GM18858 (cell line): ENCODE measurements around the gene CACNA1C.

Experiments
- ATAC-seq: cut with Tn5 transposase; IDR thresholded peaks from one replicate; pipeline ENCODE4 v1.9.1; 2021; ENCODE audit not compliant: unreplicated experiment

The CACNA1C gene

GRCh38 chr12:2649201-2650030 is 596.6 kb downstream of the CACNA1C start:
- ATAC-seq, result no peak

GRCh38 chr12:2650261-2651067 is 597.7 kb downstream of the CACNA1C start:
- ATAC-seq, result no peak

GRCh38 chr12:2651068-2651965 is 598.5 kb downstream of the CACNA1C start:
- ATAC-seq, result no peak

GRCh38 chr12:2652011-2652400 is 599.2 kb downstream of the CACNA1C start:
- no peak for ATAC-seq

GRCh38 chr12:2652401-2653081 is 599.8 kb downstream of the CACNA1C start:
- no peak for ATAC-seq

- ATAC-seq, result no peak
Observed at GRCh38 chr12:2653461-2653965, 600.7 kb downstream of the CACNA1C start.

GRCh38 chr12:2654311-2654710 is 601.5 kb downstream of the CACNA1C start:
- no peak for ATAC-seq

GRCh38 chr12:2654741-2655140 is 602.0 kb downstream of the CACNA1C start:
- ATAC-seq, result no peak

- no peak for ATAC-seq
Observed at GRCh38 chr12:2662524-2662923, 609.7 kb downstream of the CACNA1C start.

GRCh38 chr12:2664721-2665577 is 612.2 kb downstream of the CACNA1C start:
- ATAC-seq, result no peak

- ATAC-seq, result no peak
Observed at GRCh38 chr12:2666411-2666810, 613.6 kb downstream of the CACNA1C start.

GRCh38 chr12:2666846-2667245 is 614.1 kb downstream of the CACNA1C start:
- no peak for ATAC-seq

GRCh38 chr12:2667716-2668440 is 615.1 kb downstream of the CACNA1C start:
- no peak for ATAC-seq

- ATAC-seq, result no peak
Observed at GRCh38 chr12:2668816-2669215, 616.0 kb downstream of the CACNA1C start.

GRCh38 chr12:2669560-2669959 is 616.8 kb downstream of the CACNA1C start:
- no peak for ATAC-seq

- no peak for ATAC-seq
Observed at GRCh38 chr12:2672863-2673262, 620.1 kb downstream of the CACNA1C start.

GRCh38 chr12:2673966-2674810 is 621.4 kb downstream of the CACNA1C start:
- ATAC-seq, result no peak

GRCh38 chr12:2675776-2676175 is 623.0 kb downstream of the CACNA1C start:
- ATAC-seq, result no peak
